Osteoblast (primary cell): Measurements from ENCODE around the gene SULT4A1. TPM values are rescaled to one million over a fixed set of nuclear protein-coding genes. Genes with fewer than 3 reads are reported as not detected.

ENCODE experiments used
- DNase-seq: peaks from one replicate; pipeline ENCODE4 v3.0.0; 2011; ENCODE audit warnings: low spot score, mixed read lengths; ENCODE audit not compliant: insufficient read length; ENCODE audit errors: missing footprints
- H2AFZ ChIP-seq: 2 replicates; pipeline ENCODE4 v1.6.0; 2011; ENCODE audit warnings: mild to moderate bottlenecking, low read length
- H3K27ac ChIP-seq: 2 replicates; pipeline ENCODE4 v1.5.1; 2011; ENCODE audit warnings: mild to moderate bottlenecking, low read depth, low read length, moderate library complexity
- H3K27me3 ChIP-seq: 2 replicates; pipeline ENCODE4 v1.6.0; 2012; ENCODE audit warnings: mild to moderate bottlenecking, control low read depth, inconsistent platforms, low read length, moderate library complexity; ENCODE audit not compliant: insufficient read depth
- H3K36me3 ChIP-seq: 2 replicates; pipeline ENCODE4 v1.5.1; 2011; ENCODE audit warnings: mild to moderate bottlenecking, low read length, control low read depth, moderate library complexity; ENCODE audit not compliant: insufficient read depth
- H3K4me1 ChIP-seq: 2 replicates; pipeline ENCODE4 v1.5.1; 2011; ENCODE audit warnings: mild to moderate bottlenecking, low read length, control low read depth, moderate library complexity; ENCODE audit not compliant: insufficient read depth
- H3K4me2 ChIP-seq: 2 replicates; pipeline ENCODE4 v1.6.0; 2011; ENCODE audit warnings: mild to moderate bottlenecking, low read length; ENCODE audit not compliant: insufficient read depth
- H3K4me3 ChIP-seq: fragments of 200-600 bp; sonication (generic); 3 replicates; pipeline ENCODE4 v1.5.1; 2012; ENCODE audit warnings: mild to moderate bottlenecking, low read length, inconsistent platforms; ENCODE audit not compliant: insufficient read depth
- H3K79me2 ChIP-seq: 2 replicates; pipeline ENCODE4 v1.6.0; 2012; ENCODE audit warnings: mild to moderate bottlenecking, low read length, control low read depth, inconsistent platforms; ENCODE audit not compliant: insufficient read depth
- H3K9me3 ChIP-seq: 2 replicates; pipeline ENCODE4 v1.5.1; 2011; ENCODE audit warnings: low read depth, low read length, control low read depth
- H4K20me1 ChIP-seq: 2 replicates; pipeline ENCODE4 v1.6.0; 2012; ENCODE audit warnings: mild to moderate bottlenecking, low read length, control low read depth; ENCODE audit not compliant: insufficient read depth
- CTCF ChIP-seq: IDR thresholded peaks from 2 replicates; pipeline ENCODE4 v1.5.1; 2011; ENCODE audit warnings: mild to moderate bottlenecking, low read depth, low read length, moderate library complexity; ENCODE audit errors: extremely low read depth
- total RNA-seq: library from RNA; depleted of rRNA; stranded (reverse); fragments of >200 nt; gene quantifications from 2 replicates; pipeline ENCODE4 v1.2.3, GENCODE V29; 2012

Gene SULT4A1
- total RNA-seq, 1 donor: under 0.01 TPM

- H3K4me3 ChIP-seq: no peak overlapping the region
- no peak overlapping the region for H3K27ac ChIP-seq
- H3K36me3 ChIP-seq: no peaks in the 10 kb centered on the region
- no peaks in the 10 kb centered on the region for H3K9me3 ChIP-seq
- peaks cover 17% of the 10 kb centered on the region for H3K4me1 ChIP-seq
- TF ChIP-seq CTCF: no peak
- peaks cover 10% of the 10 kb centered on the region for H3K27me3 ChIP-seq
- H3K79me2 ChIP-seq: no peaks in the 10 kb centered on the region
- H4K20me1 ChIP-seq: no peaks in the 10 kb centered on the region
- no peak overlapping the region for H2AFZ ChIP-seq
- H3K4me2 ChIP-seq: no peak overlapping the region
- no peak for DNase-seq
These were observed 69.4 kb downstream of the SULT4A1 start for GRCh38 chr22:43792905-43793304.

- Histone ChIP-seq H3K79me2 (no peaks in the 10 kb centered on the region), H3K36me3 (no peaks in the 10 kb centered on the region), H3K27ac (peak overlapping the region; percentile 43), H3K27me3 (peaks cover 2% of the 10 kb centered on the region), H3K4me3 (no peak overlapping the region), H2AFZ (no peak overlapping the region), H3K9me3 (no peaks in the 10 kb centered on the region), H4K20me1 (no peaks in the 10 kb centered on the region), H3K4me1 (peaks cover 17% of the 10 kb centered on the region), H3K4me2 (peak overlapping the region; percentile 57)
- no peak for TF ChIP-seq CTCF
- DNase-seq: peak; percentile 79
These were observed 72.9 kb downstream of the SULT4A1 start for GRCh38 chr22:43789452-43789851.

- peaks cover 7% of the 10 kb centered on the region for H3K4me1 ChIP-seq
- no peak overlapping the region for H3K27ac ChIP-seq
- no peak overlapping the region for H2AFZ ChIP-seq
- H3K79me2 ChIP-seq: no peaks in the 10 kb centered on the region
- no peak overlapping the region for H3K4me3 ChIP-seq
- no peak overlapping the region for H3K4me2 ChIP-seq
- DNase-seq: no peak
- H3K27me3 ChIP-seq: no peaks in the 10 kb centered on the region
- no peaks in the 10 kb centered on the region for H3K9me3 ChIP-seq
- no peaks in the 10 kb centered on the region for H3K36me3 ChIP-seq
- peak; percentile 27 for TF ChIP-seq CTCF
- H4K20me1 ChIP-seq: no peaks in the 10 kb centered on the region
These were observed 78.5 kb downstream of the SULT4A1 start for GRCh38 chr22:43783777-43784176.

- H3K4me2 ChIP-seq: no peak overlapping the region
- DNase-seq: no peak
- no peaks in the 10 kb centered on the region for H4K20me1 ChIP-seq
- H3K4me1 ChIP-seq: peaks cover 7% of the 10 kb centered on the region
- H3K79me2 ChIP-seq: no peaks in the 10 kb centered on the region
- H3K27me3 ChIP-seq: no peaks in the 10 kb centered on the region
- no peaks in the 10 kb centered on the region for H3K9me3 ChIP-seq
- H3K36me3 ChIP-seq: no peaks in the 10 kb centered on the region
- no peak overlapping the region for H3K4me3 ChIP-seq
- no peak overlapping the region for H3K27ac ChIP-seq
- no peak overlapping the region for H2AFZ ChIP-seq
- TF ChIP-seq CTCF: no peak
These were observed 79.9 kb downstream of the SULT4A1 start for GRCh38 chr22:43782448-43782847.
